Measurements from ENCODE around the gene CEP162. TPM values are rescaled to one million over a fixed set of nuclear protein-coding genes. Genes with fewer than 3 reads are reported as not detected.
"Not testable (repeated sequence)": the region's sequence is repeated elsewhere in the genome, so short reads cannot be mapped to it uniquely, and the experiment has no call there.

CEP162 gene
- total RNA-seq, 2 donors from 2014 or later = 6.8 to 7.1 TPM

- no peak for TF ChIP-seq CTCF (IDR thresholded peaks at IDR 0.05)
- Histone ChIP-seq H3K4me3 (no peak overlapping the region), H3K9me3 (no peaks in the 10 kb centered on the region), H3K27ac (no peak overlapping the region), H3K4me1 (no peaks in the 10 kb centered on the region), H3K36me3 (no peaks in the 10 kb centered on the region), H3K27me3 (no peaks in the 10 kb centered on the region), H3K9ac (ENCODE audit: low read depth in 2 of 2, low read length in 2 of 2) (no peak overlapping the region)
- no peak for DNase-seq
- intact Hi-C loops (cut with DNase I) = no loop called here
Measured at GRCh38 chr6:84166395-84166794, 61.0 kb downstream of the CEP162 start.

DNA sequence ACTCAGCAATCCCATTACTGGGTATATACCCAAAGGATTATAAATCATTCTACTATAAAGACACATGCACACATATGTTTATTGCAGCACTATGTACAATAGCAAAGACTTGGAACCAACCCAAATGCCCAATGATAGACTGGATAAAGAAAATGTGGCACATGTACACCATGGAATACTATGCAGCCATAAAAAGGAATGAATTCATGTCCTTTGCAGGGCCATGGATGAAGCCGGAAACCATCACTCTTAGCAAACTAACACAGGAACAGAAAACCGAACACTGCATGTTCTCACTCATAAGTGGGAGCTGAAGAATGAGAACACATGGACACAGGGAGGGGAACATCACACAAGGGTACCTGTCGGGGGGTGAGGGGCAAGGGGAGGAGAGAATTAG lies 63.1 kb downstream of the CEP162 start:
- H3K9me3 ChIP-seq; H3K4me3 ChIP-seq; H3K9ac ChIP-seq (ENCODE audit: low read depth in 2 of 2, low read length in 2 of 2); H3K4me1 ChIP-seq; H3K27ac ChIP-seq; intact Hi-C loops (cut with DNase I); DNase-seq; H3K36me3 ChIP-seq; H3K27me3 ChIP-seq: not testable (repeated sequence)

GRCh38 chr6:84161190-84161589 lies 66.3 kb downstream of the CEP162 start:
- Histone ChIP-seq H3K9ac (ENCODE audit: low read depth in 2 of 2, low read length in 2 of 2) (no peak overlapping the region), H3K27me3 (no peaks in the 10 kb centered on the region), H3K9me3 (no peaks in the 10 kb centered on the region), H3K4me1 (no peaks in the 10 kb centered on the region), H3K36me3 (no peaks in the 10 kb centered on the region), H3K27ac (no peak overlapping the region), H3K4me3 (no peak overlapping the region)
- intact Hi-C loops (cut with DNase I) = no loop called here
- no peak for TF ChIP-seq CTCF (IDR thresholded peaks at IDR 0.05)
- DNase-seq = no peak

DNA sequence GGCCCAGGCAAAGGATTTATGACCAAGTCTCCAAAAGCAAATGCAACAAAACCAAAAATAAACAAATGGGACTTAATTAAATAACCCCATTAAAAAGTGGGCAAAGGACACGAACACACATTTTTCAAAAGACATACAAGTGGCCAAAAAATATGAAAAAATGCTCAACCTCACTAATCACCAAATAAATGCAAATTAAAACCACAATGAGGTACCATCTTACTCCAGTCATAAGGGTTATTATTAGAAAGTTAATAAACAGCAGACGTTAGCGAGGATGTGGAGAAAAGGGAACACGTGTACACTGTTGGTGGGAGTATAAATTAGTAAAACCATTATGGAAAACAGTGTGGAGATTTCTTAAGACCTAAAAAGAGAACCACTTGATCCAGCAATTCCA lies 71.1 kb downstream of the CEP162 start:
- intact Hi-C loops (cut with DNase I) = no loop called here
- H3K4me1 ChIP-seq = no peaks in the 10 kb centered on the region
- no peak for DNase-seq
- no peak overlapping the region for H3K4me3 ChIP-seq
- H3K36me3 ChIP-seq = no peaks in the 10 kb centered on the region
- H3K9me3 ChIP-seq = no peaks in the 10 kb centered on the region
- no peak for TF ChIP-seq CTCF (IDR thresholded peaks at IDR 0.05)
- H3K27ac ChIP-seq = no peak overlapping the region
- H3K27me3 ChIP-seq = no peaks in the 10 kb centered on the region
- no peak overlapping the region for H3K9ac ChIP-seq (ENCODE audit: low read depth in 2 of 2, low read length in 2 of 2)

DNA sequence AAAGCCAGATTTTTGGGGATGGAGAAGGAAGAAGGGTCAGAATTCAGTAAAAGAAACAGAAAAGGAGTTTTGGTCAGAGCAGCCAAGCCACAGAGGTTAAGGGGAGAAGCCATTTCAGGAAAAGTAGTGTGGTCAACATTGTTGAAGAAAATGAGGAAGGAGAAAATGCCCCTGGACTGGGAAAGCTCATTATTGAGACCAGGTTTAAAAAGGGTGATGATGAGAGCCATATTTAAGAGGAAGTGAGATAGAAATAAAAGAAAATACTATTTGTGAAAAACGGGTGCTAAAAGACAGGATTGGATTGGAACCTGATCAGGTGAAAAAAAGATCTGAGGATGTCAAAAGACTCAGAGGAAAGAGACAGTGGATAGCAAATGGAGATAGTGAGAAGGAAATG lies 75.8 kb downstream of the CEP162 start:
- H3K27ac ChIP-seq = no peak overlapping the region
- intact Hi-C loops (cut with DNase I) = no loop called here
- TF ChIP-seq CTCF (IDR thresholded peaks at IDR 0.05) = no peak
- H3K36me3 ChIP-seq = no peaks in the 10 kb centered on the region
- H3K27me3 ChIP-seq = no peaks in the 10 kb centered on the region
- H3K4me1 ChIP-seq = no peaks in the 10 kb centered on the region
- DNase-seq = no peak
- H3K9me3 ChIP-seq = no peaks in the 10 kb centered on the region
- H3K9ac ChIP-seq (ENCODE audit: low read depth in 2 of 2, low read length in 2 of 2) = no peak overlapping the region
- no peak overlapping the region for H3K4me3 ChIP-seq

DNA sequence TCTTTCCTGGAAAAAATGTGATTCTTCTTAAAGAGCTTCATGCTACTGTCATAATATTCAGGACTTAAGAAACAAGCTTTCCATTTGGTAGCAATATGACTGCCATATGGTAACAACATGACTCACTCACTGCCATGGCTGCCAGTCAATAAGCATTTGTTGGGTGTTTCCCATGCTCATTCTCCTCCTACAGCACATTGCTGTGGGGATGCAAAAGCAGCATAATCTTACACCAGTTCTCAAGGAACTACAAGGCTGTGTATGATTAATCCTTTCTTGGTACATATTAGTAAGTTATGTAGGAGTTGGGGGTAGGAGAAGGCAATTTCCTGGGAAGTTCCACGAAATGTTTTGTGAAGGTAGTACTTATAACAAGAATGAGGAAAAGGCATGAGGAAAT lies 76.7 kb downstream of the CEP162 start:
- Histone ChIP-seq H3K4me3 (no peak overlapping the region), H3K27me3 (no peaks in the 10 kb centered on the region), H3K27ac (no peak overlapping the region), H3K4me1 (no peaks in the 10 kb centered on the region), H3K9me3 (no peaks in the 10 kb centered on the region), H3K36me3 (no peaks in the 10 kb centered on the region), H3K9ac (ENCODE audit: low read depth in 2 of 2, low read length in 2 of 2) (no peak overlapping the region)
- no peak for TF ChIP-seq CTCF (IDR thresholded peaks at IDR 0.05)
- DNase-seq = no peak
- intact Hi-C loops (cut with DNase I) = no loop called here
